Chondrocyte (in vitro differentiated cells): ENCODE data around the gene XIRP2. TPM values are rescaled to one million over a fixed set of nuclear protein-coding genes. Genes with fewer than 3 reads are reported as not detected.

ENCODE experiments used
- DNase-seq: peaks from one replicate; pipeline ENCODE4 v3.0.0; 2021; ENCODE audit warnings: mixed read lengths, low spot score
- H3K27ac Mint-ChIP-seq: one replicate; pipeline ENCODE4 v1.8.0; 2021; ENCODE audit warnings: mild to moderate bottlenecking, moderate library complexity, mixed read lengths; ENCODE audit not compliant: unreplicated experiment
- H3K27me3 Mint-ChIP-seq: 2 replicates; pipeline ENCODE4 v1.8.0; 2021; ENCODE audit warnings: low read depth, mixed read lengths
- H3K36me3 Mint-ChIP-seq: 2 replicates; pipeline ENCODE4 v1.8.0; 2021; ENCODE audit warnings: low read depth, mixed read lengths
- H3K4me1 Mint-ChIP-seq: 2 replicates; pipeline ENCODE4 v1.8.0; 2021; ENCODE audit warnings: low read depth, mild to moderate bottlenecking, mixed read lengths
- H3K4me3 Mint-ChIP-seq: one replicate; pipeline ENCODE4 v1.8.0; 2021; ENCODE audit warnings: mild to moderate bottlenecking, moderate library complexity, mixed read lengths; ENCODE audit not compliant: unreplicated experiment
- H3K9me3 Mint-ChIP-seq: 2 replicates; pipeline ENCODE4 v1.8.0; 2021; ENCODE audit warnings: low read depth, mixed read lengths
- CTCF ChIP-seq: fragments of 200-600 bp; sonication (generic); IDR thresholded peaks from 2 replicates; pipeline ENCODE4 v1.5.0; 2021; ENCODE audit warnings: antibody characterized with exemption, mild to moderate bottlenecking, moderate library complexity
- total RNA-seq: library from RNA; stranded (reverse); gene quantifications from 3 replicates; pipeline ENCODE4 v1.2.1, GENCODE V29; 2021

XIRP2 gene
- total RNA-seq, 1 donor from 2014 or later = not detected

DNA sequence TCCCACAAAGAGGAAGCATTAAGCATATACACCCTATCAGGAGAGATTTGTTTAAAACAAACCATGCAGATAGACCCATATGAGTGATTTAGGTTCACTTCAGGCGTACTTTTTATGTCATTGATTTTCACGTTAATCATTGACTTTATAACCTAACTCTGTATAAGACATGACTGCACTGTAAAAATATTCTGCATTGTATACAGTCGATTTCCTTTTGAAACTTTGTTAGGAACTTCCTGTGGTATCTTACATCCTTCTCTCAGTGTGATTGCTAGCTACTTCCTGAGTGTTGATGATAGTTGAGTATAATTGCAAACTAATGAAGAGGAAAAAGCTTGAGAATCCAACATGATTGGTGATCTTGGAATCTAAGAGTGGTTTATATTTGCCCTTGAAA lies 69.4 kb downstream of the XIRP2 start:
- H3K27ac Mint-ChIP-seq = no peak overlapping the region
- no peak overlapping the region for H3K4me3 Mint-ChIP-seq
- H3K36me3 Mint-ChIP-seq = no peaks in the 10 kb centered on the region
- DNase-seq = no peak
- H3K27me3 Mint-ChIP-seq = no peaks in the 10 kb centered on the region
- peaks cover 2% of the 10 kb centered on the region for H3K9me3 Mint-ChIP-seq
- no peaks in the 10 kb centered on the region for H3K4me1 Mint-ChIP-seq
- no peak for TF ChIP-seq CTCF

DNA sequence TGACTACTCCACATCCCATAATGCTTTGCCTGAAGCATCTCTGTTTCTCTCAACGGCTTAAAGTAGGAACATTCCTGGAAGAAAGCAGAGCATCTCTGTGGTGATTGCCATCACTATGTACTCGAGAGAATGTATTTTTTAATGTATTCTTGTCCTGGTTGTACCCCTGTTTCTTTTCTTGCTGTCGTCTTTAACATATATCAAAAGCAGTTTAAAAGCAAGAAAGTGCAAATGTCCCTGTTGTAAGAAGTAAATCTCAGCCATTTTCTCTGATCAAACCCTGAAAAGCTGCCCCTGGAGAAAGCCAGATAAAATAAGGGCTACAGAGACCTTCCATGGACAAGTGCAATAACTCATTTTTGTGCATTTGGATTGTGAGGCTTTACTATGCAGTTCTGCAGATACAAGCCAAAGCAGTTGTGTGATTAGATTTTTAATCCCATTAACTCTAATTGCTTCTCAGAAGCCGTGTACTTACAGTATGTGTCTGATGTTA lies 70.8 kb downstream of the XIRP2 start:
- H3K4me3 Mint-ChIP-seq = no peak overlapping the region
- no peaks in the 10 kb centered on the region for H3K36me3 Mint-ChIP-seq
- TF ChIP-seq CTCF = no peak
- peaks cover 3% of the 10 kb centered on the region for H3K27me3 Mint-ChIP-seq
- no peak for DNase-seq
- no peaks in the 10 kb centered on the region for H3K4me1 Mint-ChIP-seq
- no peak overlapping the region for H3K27ac Mint-ChIP-seq
- H3K9me3 Mint-ChIP-seq = no peaks in the 10 kb centered on the region

- Mint-ChIP-seq H3K36me3 (no peaks in the 10 kb centered on the region), H3K4me1 (no peaks in the 10 kb centered on the region), H3K27ac (no peak overlapping the region), H3K27me3 (peaks cover 3% of the 10 kb centered on the region), H3K9me3 (no peaks in the 10 kb centered on the region), H3K4me3 (no peak overlapping the region)
- no peak for TF ChIP-seq CTCF
- DNase-seq = no peak
Measured at GRCh38 chr2:166959556-166959955, 71.3 kb downstream of the XIRP2 start.

- DNase-seq = no peak
- no peak overlapping the region for H3K4me3 Mint-ChIP-seq
- no peak for TF ChIP-seq CTCF
- no peaks in the 10 kb centered on the region for H3K9me3 Mint-ChIP-seq
- no peaks in the 10 kb centered on the region for H3K4me1 Mint-ChIP-seq
- H3K27ac Mint-ChIP-seq = no peak overlapping the region
- H3K27me3 Mint-ChIP-seq = peaks cover 3% of the 10 kb centered on the region
- no peaks in the 10 kb centered on the region for H3K36me3 Mint-ChIP-seq
Measured at GRCh38 chr2:166960702-166961270, 72.5 kb downstream of the XIRP2 start.

- H3K36me3 Mint-ChIP-seq = no peaks in the 10 kb centered on the region
- H3K4me1 Mint-ChIP-seq = no peaks in the 10 kb centered on the region
- no peak overlapping the region for H3K27ac Mint-ChIP-seq
- H3K4me3 Mint-ChIP-seq = no peak overlapping the region
- H3K9me3 Mint-ChIP-seq = no peaks in the 10 kb centered on the region
- DNase-seq = no peak
- peaks cover 3% of the 10 kb centered on the region for H3K27me3 Mint-ChIP-seq
- TF ChIP-seq CTCF = no peak
Measured at GRCh38 chr2:166961933-166962332, 73.7 kb downstream of the XIRP2 start.
